HUES6 (cell line): ENCODE results near the gene NEDD4.
"Not testable (repeated sequence)": the region's sequence is repeated elsewhere in the genome, so short reads cannot be mapped to it uniquely, and the experiment has no call there.

Experiments
- H3K27ac ChIP-seq: 2 replicates; pipeline ENCODE4 v1.7.0; 2013; ENCODE audit warnings: low read depth, mild to moderate bottlenecking, low read length, inconsistent platforms
- H3K27me3 ChIP-seq: 2 replicates; pipeline ENCODE4 v1.6.1; 2013; ENCODE audit warnings: low read length; ENCODE audit not compliant: control insufficient read depth, insufficient read depth
- H3K36me3 ChIP-seq: 2 replicates; pipeline ENCODE4 v1.6.1; 2013; ENCODE audit warnings: low read length; ENCODE audit not compliant: control insufficient read depth, insufficient read depth
- H3K4me1 ChIP-seq: 2 replicates; pipeline ENCODE4 v1.6.1; 2013; ENCODE audit warnings: low read length; ENCODE audit not compliant: control insufficient read depth, insufficient read depth
- H3K4me3 ChIP-seq: 2 replicates; pipeline ENCODE4 v1.5.1; 2013; ENCODE audit warnings: low read depth, low read length
- H3K9ac ChIP-seq: one replicate; pipeline ENCODE4 v1.6.1; 2013; ENCODE audit warnings: mild to moderate bottlenecking, low read length
- H3K9me3 ChIP-seq: 2 replicates; pipeline ENCODE4 v1.6.1; 2013; ENCODE audit warnings: low read depth, low read length; ENCODE audit not compliant: control insufficient read depth, insufficient read depth

The NEDD4 gene

DNA sequence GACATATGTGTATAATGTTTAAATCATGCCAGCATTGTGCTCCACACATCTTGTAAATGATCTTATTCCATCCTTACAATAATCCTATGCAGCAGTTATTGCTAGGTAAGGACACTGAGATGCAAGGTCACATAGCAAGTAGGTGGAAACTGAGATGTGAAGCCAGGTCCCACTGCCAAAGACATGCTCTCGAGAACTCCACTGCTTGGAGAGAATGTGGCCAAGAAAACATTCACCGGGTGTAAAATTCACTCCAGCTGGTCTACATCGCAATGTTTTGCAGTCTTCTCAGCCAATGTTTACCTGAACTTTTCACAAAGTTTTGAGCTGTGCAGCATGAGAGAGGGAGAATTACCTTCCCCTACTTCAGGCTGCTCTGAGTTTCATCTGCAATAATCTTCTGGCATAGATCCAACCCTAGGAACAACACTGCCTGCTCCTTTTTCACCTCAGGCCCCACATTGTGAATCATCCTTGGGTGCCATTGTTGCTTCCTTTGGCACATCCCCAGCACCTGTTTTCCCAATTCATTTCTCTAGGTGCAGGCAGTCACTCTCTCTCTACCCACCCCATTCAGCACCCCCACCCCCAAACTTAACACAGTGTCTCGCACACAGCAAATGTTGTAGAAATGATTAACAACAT lies 197.0 kb downstream of the NEDD4 start:
- peaks cover 30% of the 10 kb centered on the region for H3K9me3 ChIP-seq
- H3K9ac ChIP-seq = no peak overlapping the region
- H3K27ac ChIP-seq = no peak overlapping the region
- H3K4me1 ChIP-seq = peaks cover 15% of the 10 kb centered on the region
- no peaks in the 10 kb centered on the region for H3K36me3 ChIP-seq
- H3K27me3 ChIP-seq = no peaks in the 10 kb centered on the region
- no peak overlapping the region for H3K4me3 ChIP-seq

GRCh38 chr15:55795031-55795430 lies 198.4 kb downstream of the NEDD4 start:
- H3K9me3 ChIP-seq = peaks cover 32% of the 10 kb centered on the region
- no peak overlapping the region for H3K9ac ChIP-seq
- H3K4me3 ChIP-seq = no peak overlapping the region
- H3K27me3 ChIP-seq = no peaks in the 10 kb centered on the region
- H3K36me3 ChIP-seq = no peaks in the 10 kb centered on the region
- peaks cover 15% of the 10 kb centered on the region for H3K4me1 ChIP-seq
- H3K27ac ChIP-seq = no peak overlapping the region

DNA sequence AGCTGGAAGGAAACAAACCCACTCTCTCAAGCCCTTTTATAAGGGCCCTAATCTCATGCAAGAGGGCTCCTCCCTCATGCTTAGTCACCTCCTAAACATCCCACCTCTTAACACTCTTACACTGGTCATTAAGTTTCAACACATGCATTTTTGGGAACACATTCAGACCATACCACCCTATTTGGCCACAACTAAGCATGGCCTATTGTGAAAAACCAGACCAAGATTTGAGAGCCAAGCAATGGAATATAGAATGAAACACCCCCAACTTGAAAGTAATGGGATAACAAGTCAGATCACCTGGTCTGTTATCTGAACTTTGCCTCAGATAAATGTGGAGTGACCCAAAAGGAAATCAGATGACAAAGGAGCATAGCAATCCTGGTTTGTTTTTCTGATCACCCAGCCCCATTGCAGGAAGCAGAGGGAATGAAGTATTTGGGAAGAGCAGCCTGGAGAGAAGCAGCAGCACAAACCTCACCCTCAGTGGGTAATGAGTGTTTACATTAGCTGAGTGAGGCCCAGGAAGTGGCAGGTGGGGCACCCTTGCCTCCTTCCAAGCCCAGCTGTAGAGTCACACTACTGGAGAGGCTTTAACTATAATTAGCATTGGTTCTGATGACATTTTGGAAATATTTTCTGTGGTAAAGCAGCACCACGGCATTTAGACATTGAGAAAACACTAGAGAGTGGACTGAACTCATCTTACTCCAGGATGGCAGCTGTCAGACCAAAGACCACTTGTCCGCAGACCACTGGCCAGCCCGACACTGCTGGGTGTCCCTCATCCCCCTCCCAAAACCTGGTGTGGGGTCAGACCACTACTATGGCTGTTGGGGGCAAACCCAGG lies 201.6 kb downstream of the NEDD4 start:
- Histone ChIP-seq H3K9ac (no peak overlapping the region), H3K27me3 (no peaks in the 10 kb centered on the region), H3K36me3 (no peaks in the 10 kb centered on the region), H3K9me3 (peaks cover 32% of the 10 kb centered on the region), H3K4me3 (no peak overlapping the region), H3K27ac (no peak overlapping the region), H3K4me1 (peaks cover 6% of the 10 kb centered on the region)

DNA sequence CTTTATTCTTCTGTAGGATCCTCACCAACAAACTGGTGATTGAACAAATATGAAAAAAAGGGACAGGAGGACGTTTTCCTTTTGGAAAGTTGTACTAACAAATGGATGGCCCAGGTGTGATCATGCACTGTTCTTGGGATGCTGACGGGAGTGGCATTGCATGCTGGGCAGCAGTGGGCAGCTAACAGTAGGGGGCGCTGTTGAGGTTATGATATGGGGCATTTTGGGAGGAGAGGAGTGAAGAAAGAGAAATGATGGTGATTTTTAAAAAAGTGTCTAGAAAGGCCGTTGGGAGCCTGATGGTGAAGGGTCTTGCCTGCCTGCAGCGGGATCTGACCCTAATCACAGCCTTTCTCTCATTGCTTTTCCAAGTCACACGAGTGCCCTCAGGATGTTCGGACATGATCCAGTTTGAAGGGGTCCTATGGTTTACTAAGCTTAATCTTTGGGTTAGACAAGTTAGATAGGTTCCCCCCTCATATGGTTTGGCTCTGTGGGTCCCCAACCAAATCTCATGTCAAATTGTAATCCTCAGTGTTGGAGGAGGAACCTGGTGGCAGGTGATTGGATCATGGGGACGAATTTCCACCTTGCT lies 204.2 kb downstream of the NEDD4 start:
- peaks cover 19% of the 10 kb centered on the region for H3K4me1 ChIP-seq
- no peak overlapping the region for H3K4me3 ChIP-seq
- no peaks in the 10 kb centered on the region for H3K36me3 ChIP-seq
- no peaks in the 10 kb centered on the region for H3K27me3 ChIP-seq
- H3K27ac ChIP-seq = no peak overlapping the region
- peaks cover 17% of the 10 kb centered on the region for H3K9me3 ChIP-seq
- H3K9ac ChIP-seq = no peak overlapping the region

GRCh38 chr15:55786341-55786740 lies 207.1 kb downstream of the NEDD4 start:
- no peaks in the 10 kb centered on the region for H3K27me3 ChIP-seq
- H3K27ac ChIP-seq = no peak overlapping the region
- H3K4me1 ChIP-seq = peaks cover 31% of the 10 kb centered on the region
- no peaks in the 10 kb centered on the region for H3K36me3 ChIP-seq
- no peak overlapping the region for H3K4me3 ChIP-seq
- no peak overlapping the region for H3K9ac ChIP-seq
- H3K9me3 ChIP-seq = peaks cover under 1% of the 10 kb centered on the region; the same call in 1 of the 2 replicates

DNA sequence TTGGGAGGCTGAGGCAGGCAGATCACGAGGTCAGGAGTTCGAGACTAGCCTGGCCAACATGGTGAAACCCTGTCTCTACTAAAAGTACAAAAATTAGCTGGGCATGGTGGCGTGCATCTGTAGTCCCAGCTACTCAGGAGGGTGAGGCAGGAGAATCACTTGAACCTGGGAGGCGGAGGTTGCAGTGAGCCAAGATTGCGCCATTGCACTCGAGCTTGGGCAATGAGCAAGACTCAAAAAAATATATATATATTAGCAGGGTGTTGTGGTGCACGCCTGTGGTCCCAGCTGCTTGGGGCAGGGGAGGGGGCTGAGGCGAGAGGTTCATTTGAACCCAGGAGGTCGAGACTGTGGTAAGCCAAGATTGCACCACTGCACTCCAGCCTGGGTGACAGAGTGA lies 207.8 kb downstream of the NEDD4 start:
- H3K27ac ChIP-seq, H3K9ac ChIP-seq, H3K9me3 ChIP-seq, H3K27me3 ChIP-seq, H3K36me3 ChIP-seq, H3K4me3 ChIP-seq: not testable (repeated sequence)
- H3K4me1 ChIP-seq = peaks cover 31% of the 10 kb centered on the region

- Histone ChIP-seq H3K4me3 (no peak overlapping the region; the same call in 1 of the 2 replicates), H3K36me3 (no peaks in the 10 kb centered on the region), H3K4me1 (peaks cover 31% of the 10 kb centered on the region), H3K9ac (peak overlapping the region; percentile 45), H3K9me3 (peaks cover 2% of the 10 kb centered on the region; the same call in 1 of the 2 replicates), H3K27ac (peak overlapping the region; percentile 18; the same call in 1 of the 2 replicates), H3K27me3 (no peaks in the 10 kb centered on the region)
Measured at GRCh38 chr15:55784286-55784685, 209.1 kb downstream of the NEDD4 start.

- Histone ChIP-seq H3K36me3 (no peaks in the 10 kb centered on the region), H3K27me3 (no peaks in the 10 kb centered on the region), H3K27ac (no peak overlapping the region; the same call in 1 of the 2 replicates), H3K4me3 (no peak overlapping the region; the same call in 1 of the 2 replicates), H3K4me1 (peaks cover 31% of the 10 kb centered on the region), H3K9me3 (peaks cover 2% of the 10 kb centered on the region; the same call in 1 of the 2 replicates), H3K9ac (peak overlapping the region; percentile 64)
Measured at GRCh38 chr15:55782901-55783300, 210.5 kb downstream of the NEDD4 start.

- Histone ChIP-seq H3K27ac (no peak overlapping the region), H3K9me3 (peaks cover 2% of the 10 kb centered on the region; the same call in 1 of the 2 replicates), H3K9ac (no peak overlapping the region), H3K27me3 (no peaks in the 10 kb centered on the region), H3K36me3 (no peaks in the 10 kb centered on the region), H3K4me1 (peaks cover 28% of the 10 kb centered on the region; the same call in 1 of the 2 replicates), H3K4me3 (no peak overlapping the region)
Measured at GRCh38 chr15:55780292-55780691, 213.1 kb downstream of the NEDD4 start.

GRCh38 chr15:55778932-55779331 lies 214.5 kb downstream of the NEDD4 start:
- Histone ChIP-seq H3K4me3 (no peak overlapping the region), H3K9me3 (peaks cover 2% of the 10 kb centered on the region; the same call in 1 of the 2 replicates), H3K27ac (no peak overlapping the region), H3K27me3 (no peaks in the 10 kb centered on the region), H3K9ac (no peak overlapping the region), H3K4me1 (peaks cover 28% of the 10 kb centered on the region; the same call in 1 of the 2 replicates), H3K36me3 (no peaks in the 10 kb centered on the region)
